K562 (cell line): ENCODE data around the gene PLPPR2. TPM values are rescaled to one million over a fixed set of nuclear protein-coding genes. Genes with fewer than 3 reads are reported as not detected.

Experiments
- ARHGAP35 ChIP-seq: fragments of 450-650 bp; IDR thresholded peaks from 2 replicates; pipeline ENCODE4 v1.6.1; 2018; ENCODE audit not compliant: partially characterized antibody
- CBX1 ChIP-seq: sonication (generic); IDR thresholded peaks from 2 replicates; pipeline ENCODE4 v1.6.1; 2016; ENCODE audit warnings: antibody characterized with exemption, low read depth, mild to moderate bottlenecking
- E4F1 ChIP-seq: fragments of 250-450 bp; sonication (Bioruptor Pico); IDR thresholded peaks from 2 replicates; pipeline ENCODE4 v1.5.0; 2021; ENCODE audit warnings: mild to moderate bottlenecking, borderline replicate concordance
- EP300 ChIP-seq: IDR thresholded peaks from 2 replicates; pipeline ENCODE4 v1.6.1; 2012; ENCODE audit warnings: low read length, improper control_type of control experiment
- EWSR1 ChIP-seq: fragments of 450-650 bp; IDR thresholded peaks from 2 replicates; pipeline ENCODE4 v1.6.1; 2018; ENCODE audit warnings: borderline replicate concordance, mild to moderate bottlenecking, low read depth, moderate library complexity; ENCODE audit not compliant: partially characterized antibody
- GMEB1 ChIP-seq: fragments of 250-450 bp; sonication (Bioruptor Pico); IDR thresholded peaks from 2 replicates; pipeline ENCODE4 v1.4.0; 2020; ENCODE audit warnings: mild to moderate bottlenecking
- HES1 ChIP-seq: fragments of 450-650 bp; IDR thresholded peaks from 2 replicates; pipeline ENCODE4 v1.6.1; 2016; ENCODE audit warnings: low read depth, mild to moderate bottlenecking, moderate library complexity
- KLF1 ChIP-seq: fragments of 450-650 bp; IDR thresholded peaks from 2 replicates; pipeline ENCODE4 v1.6.1; 2016; ENCODE audit warnings: missing genetic modification characterization, missing compliant biosample characterization
- LEF1 ChIP-seq: fragments of 450-650 bp; IDR thresholded peaks from 2 replicates; pipeline ENCODE4 v1.6.1; 2016; ENCODE audit warnings: mild to moderate bottlenecking
- RERE ChIP-seq: sonication (generic); formaldehyde crosslinking; IDR thresholded peaks from 2 replicates; pipeline ENCODE4 v1.8.0; 2023; ENCODE audit warnings: missing genetic modification reagents, mild to moderate bottlenecking, borderline replicate concordance
- RHOXF2B ChIP-seq: fragments of 250-450 bp; sonication (Bioruptor Pico); conservative IDR thresholded peaks from 2 replicates; pipeline ENCODE4 v1.5.1; 2021
- STAT6 ChIP-seq: sonication (generic); formaldehyde crosslinking; IDR thresholded peaks from 2 replicates; pipeline ENCODE4 v1.8.1; 2023; ENCODE audit warnings: mild to moderate bottlenecking, missing genetic modification reagents
- USF1 ChIP-seq: sonication (generic); formaldehyde crosslinking; IDR thresholded peaks from 2 replicates; pipeline ENCODE4 v1.9.0; 2022; ENCODE audit warnings: mild to moderate bottlenecking, missing genetic modification reagents
- polyA plus RNA-seq, 8 experiments: library from polyadenylated mRNA; depleted of rRNA in 4 of 8; stranded (reverse) in 5 of 8; unstranded in 3 of 8; fragments of >200 nt; fragmentation: Nextera tagmentation in 2 of 8; fragmentation: Illumina TruSeq in 1 of 8; extraction: Ambion mirVana in 2 of 8; extraction: Trizol in 1 of 8; gene quantifications; 2 replicates each; pipeline versions ENCODE4 v1.2.1 to v1.2.3, GENCODE V29; 2011 to 2014; ENCODE audit warnings: inconsistent platforms in 1 of 8, missing spikeins in 1 of 8
- total RNA-seq, 7 experiments: library from RNA; depleted of rRNA in 6 of 7; stranded (reverse); fragments of >200 nt in 6 of 7; fragmentation: Illumina TruSeq in 2 of 7; extraction: Trizol in 2 of 7; gene quantifications; 2 replicates each; pipeline versions ENCODE4 v1.2.1 to v1.2.3, GENCODE V29; 2011 to 2021; ENCODE audit warnings: low replicate concordance in 1 of 7

Gene PLPPR2
- total and polyA plus RNA-seq, 9 of the 15 experiments (the other 6 are each of a cell fraction or from before 2014, with no cell fraction given), result 0.49 to 15.9 (median 3.4) TPM

- no peak for TF ChIP-seq E4F1 (CRISPR knock-in tag)
- no peak for TF ChIP-seq CBX1
- TF ChIP-seq ARHGAP35, result no peak
- TF ChIP-seq EP300, result no peak
- TF ChIP-seq RHOXF2B (CRISPR knock-in tag), result no peak
- TF ChIP-seq HES1, result no peak
- no peak for TF ChIP-seq LEF1
- TF ChIP-seq USF1 (CRISPR knock-in tag), result peak; percentile 63
- TF ChIP-seq EWSR1, result no peak
- no peak for TF ChIP-seq KLF1
- no peak for TF ChIP-seq RERE (CRISPR knock-in tag)
- no peak; the same call in 1 of the 2 replicates for TF ChIP-seq STAT6
- peak; percentile 58 for TF ChIP-seq GMEB1
Observed at GRCh38 chr19:11374433-11375142, 19.4 kb downstream of the PLPPR2 start, which contains the start of gene SWSAP1 (continued).
